GM18502 (cell line): ENCODE results near the gene VOPP1.
"Not testable (repeated sequence)": the region's sequence is repeated elsewhere in the genome, so short reads cannot be mapped to it uniquely, and the experiment has no call there.

Experiments used
- ATAC-seq: cut with Tn5 transposase; IDR thresholded peaks from one replicate; pipeline ENCODE4 v1.9.1; 2021; ENCODE audit warnings: mild to moderate bottlenecking; ENCODE audit not compliant: unreplicated experiment, poor library complexity

VOPP1 gene, protein sequence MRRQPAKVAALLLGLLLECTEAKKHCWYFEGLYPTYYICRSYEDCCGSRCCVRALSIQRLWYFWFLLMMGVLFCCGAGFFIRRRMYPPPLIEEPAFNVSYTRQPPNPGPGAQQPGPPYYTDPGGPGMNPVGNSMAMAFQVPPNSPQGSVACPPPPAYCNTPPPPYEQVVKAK

DNA sequence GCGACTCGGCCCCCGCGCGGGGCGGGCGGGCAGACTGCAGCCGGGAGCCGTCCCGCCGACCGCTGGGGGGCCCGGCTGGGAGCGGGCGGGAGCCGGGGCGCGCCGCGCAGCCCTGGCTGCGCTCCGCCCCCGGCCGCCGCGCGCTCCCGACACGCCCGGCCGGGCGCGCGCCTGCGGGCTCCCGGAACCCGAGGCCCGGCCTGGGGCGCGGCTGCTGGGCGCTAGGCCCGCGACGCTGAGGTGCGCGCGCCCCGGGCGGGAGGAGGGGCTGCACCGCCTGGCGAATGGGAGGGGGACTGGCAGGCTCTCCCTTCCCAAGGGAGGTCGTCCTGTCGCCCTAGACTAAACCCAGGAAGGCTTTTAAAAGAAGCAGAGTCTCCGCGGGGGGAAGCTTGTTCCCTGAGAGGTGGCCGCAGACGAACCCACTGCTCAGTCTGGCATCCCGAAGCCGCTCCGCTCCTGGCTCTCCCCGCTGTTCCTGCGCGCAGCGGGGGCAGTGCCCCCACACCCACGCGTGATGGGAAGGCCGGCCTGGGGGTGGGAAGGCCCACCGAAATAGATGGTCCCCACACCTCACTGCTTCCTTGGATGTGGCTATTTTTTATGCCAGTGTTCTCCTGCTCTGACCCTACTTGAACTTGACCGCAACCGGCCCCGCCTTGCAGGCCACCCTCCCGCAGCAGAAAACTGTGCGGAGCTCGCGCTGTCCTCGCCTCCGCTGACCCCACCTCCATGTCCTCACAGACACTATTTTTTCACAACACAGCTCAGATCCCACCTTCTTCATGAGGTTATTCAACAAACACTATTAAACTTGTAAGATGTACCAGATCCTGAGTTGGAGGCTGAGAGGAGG is at the start of gene VOPP1:
Gene VOPP1, minus strand, starts transcription at position 125 of the 856 bp plus-strand sequence. CDS start 178 bp downstream, outside the sequence.
- peak; percentile 52 for ATAC-seq

DNA sequence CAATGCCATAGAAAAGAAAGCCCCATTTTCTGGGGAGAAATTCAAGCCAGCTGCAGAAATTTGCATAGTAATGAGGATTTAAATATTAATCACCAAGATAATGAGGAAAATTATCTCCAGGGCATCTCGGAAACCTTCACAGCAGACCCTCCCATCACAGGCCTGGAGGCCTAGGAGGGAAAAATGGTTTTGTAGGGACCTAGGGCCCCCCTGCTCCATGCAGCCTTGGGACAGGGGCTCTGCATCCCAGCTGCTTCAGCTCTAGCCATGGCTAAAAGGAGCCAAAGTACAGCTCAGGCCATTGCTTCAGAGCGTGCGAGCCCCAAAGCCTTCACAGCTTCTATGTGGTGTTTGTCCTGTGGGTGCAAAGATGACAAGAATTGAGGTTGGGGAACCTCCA is 46.6 kb upstream of the VOPP1 start:
- no peak for ATAC-seq

DNA sequence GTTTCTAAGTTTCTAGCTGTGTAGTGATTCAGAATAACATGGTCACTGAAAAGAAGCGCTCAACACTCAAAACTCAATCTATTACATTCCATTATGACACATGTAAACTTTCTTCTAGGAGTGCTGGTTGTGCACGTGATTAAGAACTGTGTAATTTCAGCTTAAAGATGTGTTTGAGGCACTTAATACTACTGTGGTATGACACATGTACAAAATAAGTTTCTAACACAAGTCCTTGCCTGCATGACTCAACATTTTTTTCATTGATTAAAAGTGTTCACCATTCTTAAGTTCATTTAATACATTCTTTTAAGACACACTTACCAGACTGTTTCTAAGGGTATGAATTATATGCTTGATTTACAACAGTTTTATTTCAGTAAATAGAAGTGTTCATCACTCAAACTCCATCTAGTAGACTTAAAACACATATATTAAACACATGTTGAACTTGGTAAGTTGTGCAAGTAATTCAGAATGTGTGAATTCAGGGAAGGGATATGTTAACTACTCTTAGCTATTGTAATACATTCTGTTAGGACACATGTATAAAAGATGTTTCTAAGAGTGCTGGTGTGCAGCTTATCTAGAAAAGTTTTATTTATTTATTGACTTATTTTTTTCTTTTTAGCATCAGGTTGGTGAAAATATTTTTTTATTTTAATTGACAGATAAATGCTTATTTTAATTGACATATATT is 42.2 kb upstream of the VOPP1 start:
- ATAC-seq, result not testable (repeated sequence)

DNA sequence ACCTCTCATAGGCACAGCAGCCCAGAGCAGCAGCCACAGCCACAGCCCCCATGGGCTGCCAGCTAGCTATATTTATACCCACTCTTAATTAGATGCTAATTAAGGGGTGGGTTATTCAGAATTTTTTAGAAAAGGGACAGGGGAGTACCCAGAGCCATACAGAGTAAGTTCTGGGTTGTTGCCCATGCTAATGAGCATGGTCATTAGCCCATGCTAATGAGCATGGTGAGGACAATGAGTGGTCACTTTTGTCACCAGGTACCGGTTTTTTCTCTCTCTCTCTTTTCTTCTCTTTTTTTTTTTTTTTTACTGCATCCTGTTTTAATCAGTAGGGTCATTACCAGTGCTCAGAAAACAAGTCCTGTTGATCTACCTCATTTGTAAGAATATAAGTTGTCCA is 37.4 kb upstream of the VOPP1 start:
- not testable (repeated sequence) for ATAC-seq

DNA sequence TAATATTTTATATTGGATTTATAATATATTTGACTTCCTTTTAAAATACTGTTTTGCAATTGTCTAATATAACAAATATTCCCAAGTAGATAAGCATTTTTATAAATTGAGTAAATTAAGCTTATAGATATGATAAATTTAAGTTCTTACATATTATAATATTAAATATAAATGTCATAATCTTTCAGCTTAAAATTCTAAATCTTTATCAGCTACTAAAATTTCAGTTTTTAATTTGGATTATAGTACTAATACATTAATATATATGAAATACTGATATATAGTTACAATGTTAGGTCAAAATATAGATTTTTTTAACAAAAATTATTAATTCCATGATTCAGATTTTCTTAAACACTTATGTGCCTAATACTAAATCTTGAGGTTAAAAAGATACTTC is 33.4 kb upstream of the VOPP1 start:
- ATAC-seq, result not testable (repeated sequence)

DNA sequence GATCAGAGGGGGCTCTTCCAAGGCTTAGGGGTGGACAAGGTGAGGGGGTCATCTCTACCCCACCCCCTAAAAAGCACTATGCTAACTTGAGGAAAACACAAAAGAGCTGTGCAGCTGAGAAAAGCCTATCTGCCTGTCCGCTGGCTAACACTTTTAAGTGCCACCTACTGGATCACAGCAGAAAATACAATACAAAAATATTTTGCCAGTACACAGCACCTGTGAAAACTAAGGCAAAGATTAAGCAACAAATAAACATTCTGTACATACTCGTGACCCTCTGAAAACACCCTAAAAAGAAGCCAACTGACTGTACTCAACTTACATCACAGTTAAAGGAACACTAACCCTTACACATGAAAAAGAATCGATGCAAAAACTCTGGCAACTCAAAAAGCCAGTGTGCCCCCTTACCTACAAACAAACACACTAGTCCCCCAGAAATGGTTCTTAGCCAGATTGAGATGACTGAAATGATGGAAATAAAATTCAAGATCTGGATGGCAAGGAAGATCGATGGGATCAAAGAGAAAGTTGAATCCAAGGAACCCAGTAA is 25.7 kb upstream of the VOPP1 start:
- ATAC-seq, result peak; percentile 67

DNA sequence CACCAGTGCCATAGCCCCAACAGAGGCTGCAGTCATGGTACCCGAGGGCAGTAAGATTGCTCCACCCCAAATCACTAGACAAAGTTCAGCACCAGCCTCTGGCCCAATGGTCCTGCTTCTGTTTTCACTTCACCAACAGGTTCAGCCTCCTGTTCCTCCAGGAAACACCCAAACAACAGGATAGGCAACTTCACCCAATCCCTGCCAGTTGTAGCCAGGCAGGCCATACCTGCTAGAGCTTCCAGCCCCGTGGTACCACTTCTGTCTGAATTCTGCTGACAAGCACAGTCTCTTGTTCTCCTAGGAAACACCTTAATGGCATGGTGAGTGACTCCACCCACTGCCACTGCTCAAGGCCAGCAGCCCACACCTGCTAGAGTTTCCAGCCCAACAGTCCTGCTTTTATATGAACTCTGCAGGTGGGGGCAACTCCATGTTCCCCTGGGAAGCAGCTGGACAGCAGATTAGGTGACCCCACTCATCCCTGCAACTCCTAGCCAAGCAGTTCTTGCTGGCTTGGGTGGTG is 25.0 kb upstream of the VOPP1 start:
- ATAC-seq, result not testable (repeated sequence)

DNA sequence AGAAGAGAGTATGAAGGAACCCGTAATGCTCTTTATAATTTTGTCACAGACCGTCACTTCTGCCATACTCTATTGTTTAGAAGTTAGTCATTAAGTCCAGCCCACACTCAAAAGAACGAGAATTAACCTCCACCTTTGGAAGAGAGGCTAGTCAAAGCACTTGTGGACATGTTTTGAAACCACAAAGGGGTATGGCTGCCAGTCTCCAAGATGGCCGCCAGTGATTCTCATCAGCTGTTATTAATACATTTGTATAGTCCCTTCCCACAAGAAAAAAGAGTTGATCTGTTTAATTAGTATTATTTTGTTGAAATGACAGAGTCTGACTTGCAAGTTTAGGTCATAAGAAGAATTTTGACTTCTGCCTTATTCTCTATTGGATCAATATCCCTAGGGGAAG is 23.2 kb upstream of the VOPP1 start:
- no peak for ATAC-seq

DNA sequence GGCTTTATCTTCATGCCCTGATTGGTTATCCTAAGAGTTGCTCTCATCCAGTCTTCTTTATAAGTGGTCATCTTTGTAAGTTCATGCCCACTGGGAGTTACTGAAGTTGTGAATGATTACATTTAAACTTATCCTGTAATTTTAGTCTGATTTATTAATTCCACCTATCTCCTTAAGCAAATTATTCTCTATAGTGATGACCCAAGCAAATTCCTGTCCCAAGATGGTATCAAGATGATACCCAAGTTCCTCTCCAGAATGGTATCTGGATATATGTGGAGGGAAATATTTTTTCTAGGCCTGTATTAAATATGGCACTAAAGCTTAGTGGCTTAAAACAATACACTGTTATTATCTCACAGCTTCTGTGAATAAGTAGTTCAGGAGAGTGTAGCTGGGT is 22.6 kb upstream of the VOPP1 start:
- no peak for ATAC-seq

DNA sequence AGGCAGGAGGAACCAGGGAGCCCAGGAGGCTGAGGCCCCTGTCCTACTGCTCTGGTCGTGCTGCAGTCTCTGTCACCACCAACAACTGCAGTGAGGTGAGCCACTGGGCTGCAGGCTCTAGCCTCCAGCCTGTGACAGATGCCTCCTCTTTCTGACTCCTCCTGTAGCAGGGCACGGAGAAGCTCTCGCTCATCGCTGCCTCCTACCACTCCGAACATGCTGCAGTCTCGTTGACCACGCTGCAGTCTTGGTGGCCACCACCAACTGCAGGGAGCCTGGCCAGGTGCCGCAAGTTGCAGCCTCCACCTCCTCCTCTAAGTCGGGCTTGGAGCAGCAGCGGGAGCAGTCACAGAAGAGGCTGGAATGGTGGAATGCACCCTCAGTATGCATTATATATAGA is 22.1 kb upstream of the VOPP1 start:
- ATAC-seq, result no peak

DNA sequence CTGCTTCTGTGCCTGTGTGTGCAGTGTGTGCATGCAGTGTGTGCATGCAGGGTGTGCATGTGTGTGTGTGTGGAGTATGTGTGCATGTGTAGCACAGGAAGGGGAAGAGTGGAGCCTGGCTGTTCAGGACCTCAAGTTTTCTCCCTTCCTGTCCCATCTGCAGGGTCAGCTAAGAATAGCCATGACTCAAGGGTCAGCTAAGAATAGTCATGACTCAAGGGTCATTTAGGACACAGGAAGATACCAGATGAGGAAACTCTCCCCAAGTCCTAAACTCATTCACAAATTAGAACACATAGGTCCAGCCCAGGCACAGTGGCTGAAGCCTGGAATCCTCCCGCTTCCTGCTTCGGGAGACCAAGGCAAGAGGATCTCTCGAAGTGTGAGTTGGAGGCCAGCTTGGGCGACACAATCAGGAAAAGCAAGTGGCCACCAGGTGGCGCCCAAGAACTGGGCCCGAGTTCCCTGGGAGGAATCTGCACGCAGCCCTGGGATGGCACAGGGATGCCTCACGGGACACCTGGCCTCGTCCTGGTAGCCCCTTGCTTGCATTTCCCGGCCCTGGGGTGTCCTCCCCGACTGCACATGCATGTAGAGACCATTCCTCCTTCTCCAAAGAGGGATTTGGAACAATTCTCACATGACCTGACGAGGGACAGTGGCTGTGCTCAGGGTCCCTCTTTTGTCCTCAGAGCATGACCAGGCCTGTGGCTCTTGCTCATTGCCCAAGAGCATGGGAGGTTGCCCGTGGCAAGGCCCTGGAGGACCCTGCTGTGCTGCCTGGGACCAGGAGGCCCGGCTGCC is 21.4 kb upstream of the VOPP1 start:
- no peak for ATAC-seq

DNA sequence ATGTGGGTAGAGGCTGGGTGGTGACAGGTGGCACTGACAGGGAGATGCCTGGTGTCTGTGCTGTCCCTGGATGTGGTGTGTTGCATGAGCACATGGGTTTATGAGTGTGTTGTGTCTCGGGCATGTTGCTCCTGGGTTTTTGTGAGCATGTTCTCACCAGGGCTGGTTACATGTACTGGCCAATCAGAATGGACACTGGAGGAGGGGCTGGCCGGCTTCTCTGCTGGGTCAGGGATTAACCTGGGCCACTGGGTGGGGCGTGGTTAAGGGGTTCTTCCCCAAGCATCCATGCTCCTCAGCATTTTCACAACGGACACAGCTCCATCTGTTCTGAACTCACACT is 20.8 kb upstream of the VOPP1 start:
- no peak for ATAC-seq

DNA sequence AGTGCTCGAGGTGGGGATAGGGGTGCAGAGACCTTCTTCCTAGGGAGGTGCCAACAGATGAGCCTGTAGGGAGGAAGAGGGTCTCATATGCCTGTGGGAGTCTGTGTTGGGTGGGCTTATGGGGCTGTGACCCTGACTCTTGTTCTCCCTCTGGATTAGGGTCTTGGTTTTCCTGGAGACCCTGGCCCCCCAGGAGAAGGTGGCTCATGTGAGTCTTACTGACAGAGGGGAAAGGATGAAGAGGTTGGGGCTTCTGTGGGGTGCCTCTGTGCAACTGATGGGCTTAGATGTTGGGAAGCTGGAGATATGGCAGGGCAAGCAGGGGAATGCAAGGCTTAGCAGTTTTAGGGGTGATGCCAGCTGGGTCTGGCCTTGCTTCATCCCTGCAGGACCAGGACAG is 20.2 kb upstream of the VOPP1 start:
- ATAC-seq, result no peak

DNA sequence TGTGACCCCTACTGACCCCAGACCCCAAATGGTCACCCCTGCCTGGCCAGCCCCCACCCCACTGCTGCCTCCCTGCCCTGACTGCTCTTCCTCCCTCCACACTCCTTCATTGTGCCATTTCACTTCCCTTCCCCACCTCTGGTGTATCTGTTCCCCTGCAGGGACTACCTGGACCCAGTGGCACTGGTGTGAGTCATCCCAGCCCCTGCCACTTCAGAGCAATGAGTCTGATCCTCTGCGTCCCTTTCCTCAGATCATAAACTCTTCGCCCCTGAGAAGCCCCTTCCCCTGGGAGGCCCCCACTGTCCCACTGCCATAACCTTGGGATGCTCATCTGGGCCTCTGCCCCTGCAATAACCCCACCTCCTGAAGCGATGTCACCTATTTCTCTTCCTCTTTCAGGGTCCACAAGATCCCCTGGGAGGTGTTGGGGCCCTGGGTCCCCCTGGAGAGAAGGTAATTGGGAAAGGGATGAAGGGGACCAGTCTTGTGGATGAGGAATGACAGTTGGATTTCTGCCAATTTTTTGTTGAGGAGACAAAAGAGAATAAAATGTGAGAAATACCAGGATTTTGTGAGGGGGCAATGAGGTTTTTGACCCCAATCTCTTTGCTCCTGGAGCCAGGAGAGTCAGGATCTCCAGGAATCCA is 19.1 kb upstream of the VOPP1 start:
- peak; percentile 69 for ATAC-seq

DNA sequence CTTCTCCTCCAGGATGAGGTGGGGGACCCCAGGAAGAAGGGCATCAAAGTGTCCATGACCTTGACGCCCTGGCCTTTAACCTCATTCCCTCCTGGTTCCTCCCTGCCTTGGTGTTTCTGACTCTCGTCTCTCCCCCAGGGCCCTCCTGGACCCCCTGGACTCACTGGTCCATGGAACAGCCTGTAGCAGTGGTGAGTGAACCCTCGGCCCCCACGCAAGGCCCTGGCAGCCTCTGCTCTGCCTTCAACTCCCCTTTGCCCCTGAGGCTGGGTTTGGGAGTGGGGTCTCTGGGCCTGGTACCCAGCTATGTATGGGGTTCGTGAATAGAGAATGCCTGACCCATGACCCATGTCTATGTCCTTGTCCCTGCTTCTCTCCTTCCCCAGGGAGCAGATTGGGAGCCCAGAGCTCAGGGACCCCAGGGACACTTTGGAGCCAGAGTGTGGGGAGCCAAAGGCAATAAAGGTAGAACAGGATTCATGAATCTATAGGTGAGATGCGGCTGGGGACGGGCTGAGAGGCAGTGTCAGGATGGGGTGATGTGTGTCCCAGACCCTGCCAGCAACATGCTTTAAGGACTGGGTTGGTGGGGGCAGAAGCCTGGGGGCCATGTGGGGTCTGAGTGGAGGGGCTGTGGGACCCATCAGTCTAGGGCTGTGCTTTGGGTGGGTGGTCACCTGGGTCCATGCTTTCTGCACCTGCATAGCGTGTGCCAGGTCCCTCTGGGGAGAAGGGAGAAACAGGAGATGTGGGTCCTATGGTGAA is 18.4 kb upstream of the VOPP1 start:
- ATAC-seq, result no peak

DNA sequence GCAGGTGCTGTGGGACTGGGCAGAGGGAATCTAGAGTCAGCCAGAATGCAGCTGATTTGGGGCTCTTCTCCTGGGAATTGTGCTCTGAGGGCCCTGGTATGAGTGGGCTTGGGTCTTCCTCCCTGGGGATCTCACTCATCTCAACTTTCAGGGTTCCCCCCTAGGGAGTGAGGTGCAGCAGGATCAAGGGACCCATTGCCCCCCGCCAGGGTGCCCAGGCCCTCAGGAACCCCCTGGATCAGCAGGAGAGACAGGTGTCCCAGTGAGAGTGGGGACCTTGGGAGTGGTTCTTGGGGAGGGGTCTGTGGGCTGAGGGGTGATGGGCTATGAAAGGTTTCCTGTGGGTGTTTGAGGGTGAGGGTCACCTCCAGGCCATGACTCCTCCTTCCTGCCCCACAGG is 17.6 kb upstream of the VOPP1 start:
- ATAC-seq, result no peak

DNA sequence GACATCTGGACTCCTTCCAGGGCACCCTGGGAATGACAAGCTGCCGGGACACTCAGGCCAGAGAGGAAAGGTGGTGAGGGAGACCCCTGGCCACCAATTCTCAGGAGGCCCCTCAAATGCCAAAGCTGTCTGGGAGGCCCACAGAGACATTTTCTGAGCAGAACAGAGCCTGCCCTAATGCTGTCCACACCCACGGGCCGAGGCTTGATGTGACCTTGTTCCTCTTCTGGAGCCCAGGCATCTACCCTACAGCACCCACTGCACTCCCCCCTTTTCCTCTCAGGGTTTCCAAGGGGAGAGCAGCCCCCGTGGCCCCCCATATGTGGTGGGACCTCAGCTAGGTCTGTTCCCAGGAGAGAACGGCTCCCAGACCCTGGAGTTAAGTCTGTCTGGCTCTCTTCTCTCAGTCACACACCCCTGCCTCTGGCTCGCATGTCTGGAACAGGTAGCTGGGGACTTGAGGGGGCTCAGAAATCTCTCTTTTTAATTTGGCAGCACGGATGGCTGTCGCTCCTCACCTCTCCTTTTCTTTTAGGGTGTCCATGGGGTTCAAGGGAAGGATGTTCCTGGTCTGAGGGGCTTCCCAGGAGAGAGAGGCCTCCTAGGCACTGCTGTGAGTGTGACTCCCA is 16.8 kb upstream of the VOPP1 start:
- no peak for ATAC-seq

DNA sequence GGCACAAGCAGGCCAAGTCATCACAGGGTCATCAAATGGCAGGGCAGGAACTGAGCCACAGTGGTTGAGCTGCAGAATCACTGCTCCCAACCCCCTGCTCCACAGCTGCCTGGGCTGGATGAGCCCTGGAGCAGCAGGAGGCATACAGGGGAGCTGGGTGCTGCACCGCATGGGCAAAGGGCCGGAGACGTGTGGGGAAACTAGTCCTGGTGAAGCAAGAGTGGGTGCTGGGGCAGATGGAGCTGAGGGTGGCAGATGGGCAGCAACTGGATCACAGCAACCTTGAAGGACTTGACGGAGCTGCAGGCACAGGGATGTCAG is 16.0 kb upstream of the VOPP1 start:
- ATAC-seq, result no peak
